K562 (cell line): Measurements from ENCODE around the gene GNL3. TPM values are rescaled to one million over a fixed set of nuclear protein-coding genes. Genes with fewer than 3 reads are reported as not detected.

Source experiments
- ATAC-seq: fragments of 200-7000 bp; cut with Tn5 transposase; 3 replicates; pipeline ENCODE4 v1.9.1; 2020; ENCODE audit warnings: moderate library complexity
- BruUV-seq: library from RNA; stranded (reverse); fragments of 400-500 nt; replicated peaks from 2 replicates; lab custom pipeline; 2021; lab: Mats Ljungman, UMichigan
- CTCF ChIA-PET: fragments of 300-600 bp; formaldehyde crosslinking; extraction: SDS; loops from one replicate; lab custom pipeline; 2021; ENCODE audit warnings: low intra/inter-chr PET ratio; lab: Yijun Ruan, JAX
- POLR2A ChIA-PET: fragments of 300-600, 350-650 bp; sonication (Branson Sonifier 250); formaldehyde crosslinking; extraction: SDS; loops from one replicate; lab custom pipeline; 2021; ENCODE audit warnings: antibody characterized with exemption, inconsistent platforms; lab: Yijun Ruan, JAX
- DNase-seq, 4 experiments: peaks; one replicate each; pipeline versions ENCODE4 v3.0.0 to v3.0.0-alpha.2; 2011 to 2018; ENCODE audit warnings: low spot score in 3 of 4, mixed read lengths in 3 of 4; ENCODE audit errors: extremely low read depth in 1 of 4
- FAIRE-seq: peaks from 2 replicates; lab custom pipeline; 2011; peaks lifted over from hg19 to GRCh38; lab: Jason Lieb, UNC
- H2AFZ ChIP-seq: 2 replicates; pipeline ENCODE4 v1.6.0; 2011; ENCODE audit warnings: low read depth, low read length, control low read depth, inconsistent platforms
- H3K27ac ChIP-seq: fragments of 200-600 bp; 3 replicates; pipeline ENCODE4 v1.8.0; 2011; ENCODE audit warnings: low read depth, mild to moderate bottlenecking, control low read depth, inconsistent platforms, low read length, moderate library complexity, mixed read lengths; ENCODE audit errors: extremely low read depth
- H3K27me3 ChIP-seq, 2 experiments: fragments of 300-600 bp in 1 of 2; 2 replicates in 1 of 2; 3 replicates in 1 of 2; pipeline versions ENCODE4 v1.6.0 to v1.8.0; 2011; ENCODE audit warnings: inconsistent platforms in 2 of 2, low read length in 2 of 2, mild to moderate bottlenecking in 1 of 2, mixed read lengths in 1 of 2, moderate library complexity in 1 of 2; ENCODE audit not compliant: control insufficient read depth in 2 of 2, insufficient read depth in 2 of 2
- H3K36me3 ChIP-seq: fragments of 300-600 bp; 3 replicates; pipeline ENCODE4 v1.8.0; 2011; ENCODE audit warnings: mild to moderate bottlenecking, low read length, inconsistent platforms; ENCODE audit not compliant: control insufficient read depth, insufficient read depth
- H3K4me1 ChIP-seq, 2 experiments: fragments of 200-600 bp in 1 of 2; replicated peaks in 1 of 2; 2 replicates in 1 of 2; 3 replicates in 1 of 2; pipeline versions ENCODE4 v1.5.1 to v1.8.0; 2011; ENCODE audit warnings: inconsistent platforms in 2 of 2, low read length in 2 of 2, mild to moderate bottlenecking in 1 of 2, mixed read lengths in 1 of 2, moderate library complexity in 1 of 2; ENCODE audit not compliant: control insufficient read depth in 2 of 2, insufficient read depth in 2 of 2
- H3K4me2 ChIP-seq: 2 replicates; pipeline ENCODE4 v1.6.1; 2011; ENCODE audit warnings: low read length, control low read depth, inconsistent platforms, mixed read lengths; ENCODE audit not compliant: insufficient read depth
- H3K4me3 ChIP-seq: fragments of 200-600 bp; sonication (generic), shearing (Covaris generic); 2 replicates; pipeline ENCODE4 v1.5.1; 2016; ENCODE audit warnings: control low read depth, inconsistent platforms
- H3K79me2 ChIP-seq: fragments of 200-600 bp; 3 replicates; pipeline ENCODE4 v1.8.0; 2011; ENCODE audit warnings: low read length, inconsistent platforms; ENCODE audit not compliant: control insufficient read depth, insufficient read depth
- H3K9ac ChIP-seq, 2 experiments: 2 replicates each; pipeline versions ENCODE4 v1.6.0 to v1.6.1; 2011; ENCODE audit warnings: low read depth in 2 of 2, low read length in 2 of 2, control low read depth in 1 of 2, inconsistent platforms in 1 of 2, mild to moderate bottlenecking in 1 of 2, mixed read lengths in 1 of 2; ENCODE audit not compliant: insufficient read depth in 1 of 2
- H3K9me1 ChIP-seq: one replicate; pipeline ENCODE4 v1.6.0; 2011; ENCODE audit warnings: inconsistent platforms, mild to moderate bottlenecking, low read length, moderate library complexity; ENCODE audit not compliant: control insufficient read depth, insufficient read depth
- H3K9me3 ChIP-seq: replicated peaks from 2 replicates; pipeline ENCODE4 v1.5.1; 2011; ENCODE audit warnings: low read depth, low read length, inconsistent platforms; ENCODE audit not compliant: control insufficient read depth, insufficient read depth
- H4K20me1 ChIP-seq: replicated peaks from 2 replicates; pipeline ENCODE4 v1.6.1; 2011; ENCODE audit warnings: low read length, inconsistent platforms, mixed read lengths; ENCODE audit not compliant: control insufficient read depth, insufficient read depth
- BMI1 ChIP-seq: fragments of 150-350 bp; IDR thresholded peaks from 2 replicates; pipeline ENCODE4 v1.6.1; 2014; ENCODE audit warnings: low read length
- CHAMP1 ChIP-seq: fragments of 450-650 bp; IDR thresholded peaks from 2 replicates; pipeline ENCODE4 v1.6.1; 2016; ENCODE audit warnings: mild to moderate bottlenecking
- ILF3 ChIP-seq: fragments of 450-650 bp; IDR thresholded peaks from 2 replicates; pipeline ENCODE4 v1.6.1; 2018; ENCODE audit warnings: antibody characterized with exemption, mild to moderate bottlenecking, moderate library complexity, borderline replicate concordance
- TEAD4 ChIP-seq, 2 experiments: sonication (generic) in 1 of 2; formaldehyde crosslinking in 1 of 2; IDR thresholded peaks; 2 replicates each; pipeline versions ENCODE4 v1.6.1 to v1.8.0; 2012 to 2022; ENCODE audit warnings: borderline replicate concordance in 1 of 2, inconsistent platforms in 1 of 2, low read length in 1 of 2, mild to moderate bottlenecking in 1 of 2, missing genetic modification reagents in 1 of 2
- ZNF165 ChIP-seq: fragments of 250-450 bp; sonication (Bioruptor Pico); IDR thresholded peaks from 2 replicates; pipeline ENCODE4 v1.4.0; 2020; ENCODE audit warnings: borderline replicate concordance
- ZNF551 ChIP-seq: fragments of 250-450 bp; sonication (Bioruptor Pico); IDR thresholded peaks from 2 replicates; pipeline ENCODE4 v1.5.0; 2021; ENCODE audit warnings: mild to moderate bottlenecking, moderate library complexity
- WGBS: fragments of 100-300 bp; shearing (Covaris generic); methylation state at CpG from one replicate; pipeline ENCODE4 v1.1.6; 2016; ENCODE audit warnings: low coverage, mixed read lengths; ENCODE audit not compliant: insufficient coverage; ENCODE audit errors: missing lambda C conversion rate; 5-methylcytosine and 5-hydroxymethylcytosine counted together
- in situ Hi-C: fragments of 300-500 bp; cut with MboI; formaldehyde crosslinking; loops from 4 replicates; pipeline ENCODE4 v1.15.0; 2018; ENCODE audit warnings: inconsistent platforms, mixed read lengths
- intact Hi-C: fragments of 100-400 bp; cut with micrococcal nuclease; formaldehyde crosslinking; loops from 2 replicates; pipeline ENCODE4 v1.14.2; 2022
- polyA plus RNA-seq, 8 experiments: library from polyadenylated mRNA; depleted of rRNA in 4 of 8; stranded (reverse) in 5 of 8; unstranded in 3 of 8; fragments of >200 nt; fragmentation: Nextera tagmentation in 2 of 8; fragmentation: Illumina TruSeq in 1 of 8; extraction: Ambion mirVana in 2 of 8; extraction: Trizol in 1 of 8; gene quantifications; 2 replicates each; pipeline versions ENCODE4 v1.2.1 to v1.2.3, GENCODE V29; 2011 to 2014; ENCODE audit warnings: inconsistent platforms in 1 of 8, missing spikeins in 1 of 8
- total RNA-seq, 7 experiments: library from RNA; depleted of rRNA in 6 of 7; stranded (reverse); fragments of >200 nt in 6 of 7; fragmentation: Illumina TruSeq in 2 of 7; extraction: Trizol in 2 of 7; gene quantifications; 2 replicates each; pipeline versions ENCODE4 v1.2.1 to v1.2.3, GENCODE V29; 2011 to 2021; ENCODE audit warnings: low replicate concordance in 1 of 7

GNL3 gene
- total and polyA plus RNA-seq, 9 of the 15 experiments (the other 6 are each of a cell fraction or from before 2014, with no cell fraction given): 132 to 313 (median 220) TPM

- DNase-seq (no peak), ATAC-seq (no peak), FAIRE-seq (no peak)
- Histone ChIP-seq H3K27me3 (no peaks in the 10 kb centered on the region), H3K27ac (no peak overlapping the region), H3K79me2 (no peaks in the 10 kb centered on the region), H3K4me2 (no peak overlapping the region), H2AFZ (no peak overlapping the region), H3K9ac (no peak overlapping the region), H3K36me3 (peaks cover 59% of the 10 kb centered on the region), H3K9me3 (no peaks in the 10 kb centered on the region), H3K9me1 (no peaks in the 10 kb centered on the region), H3K4me1 (no peaks in the 10 kb centered on the region), H3K4me3 (no peak overlapping the region), H4K20me1 (no peaks in the 10 kb centered on the region)
- ChIA-PET POLR2A (interaction anchor here (0.7 kb wide), 1 partner anchor 11 kb away, joined by 3 read pairs; no protein-coding TSS in a partner anchor), CTCF (no interaction called here)
- 81% methylated on average over 3 of the region's 3 CpGs for WGBS
- no TSS peak for BruUV-seq
- in situ Hi-C loops (no loop called here), intact Hi-C loops (no loop called here)
- no peak for TF ChIP-seq CHAMP1
- no peak for TF ChIP-seq ILF3
- TF ChIP-seq, all 486 proteins: peak for 0
Measured at GRCh38 chr3:52660046-52660445, 25.8 kb upstream of the GNL3 start.

- WGBS: 77% methylated on average over 3 of the region's 3 CpGs
- no peak overlapping the region for H2AFZ ChIP-seq
Measured at GRCh38 chr3:52663098-52663497, 22.7 kb upstream of the GNL3 start.

More at GRCh38 chr3:52663098-52663497, 22.7 kb upstream of the GNL3 start:
- no peak for ATAC-seq
- H3K4me3 ChIP-seq: no peak overlapping the region
- intact Hi-C loops: no loop called here
- H3K9me3 ChIP-seq: no peaks in the 10 kb centered on the region
- no peak for TF ChIP-seq ZNF551 (CRISPR knock-in tag)
- no peak for TF ChIP-seq ZNF165 (CRISPR knock-in tag)
- TF ChIP-seq BMI1: no peak
- TF ChIP-seq TEAD4 (IDR thresholded peaks at IDR 0.05; ENCODE audit: low read length): no peak
- no peak for TF ChIP-seq TEAD4 (CRISPR knock-in tag; IDR thresholded peaks at IDR 0.05; ENCODE audit: borderline replicate concordance)
- TF ChIP-seq, all 486 proteins: peak for 0
- H3K27ac ChIP-seq: no peak overlapping the region
- H3K27me3 ChIP-seq: no peaks in the 10 kb centered on the region
- H3K4me2 ChIP-seq: no peak overlapping the region
- in situ Hi-C loops: no loop called here
- H4K20me1 ChIP-seq: no peaks in the 10 kb centered on the region
- DNase-seq: no peak
- POLR2A ChIA-PET: no interaction called here
- FAIRE-seq: no peak
- CTCF ChIA-PET: no interaction called here
- no peak overlapping the region for H3K9ac ChIP-seq
- no peaks in the 10 kb centered on the region for H3K9me1 ChIP-seq
- peaks cover 42% of the 10 kb centered on the region for H3K36me3 ChIP-seq
- no peaks in the 10 kb centered on the region for H3K4me1 ChIP-seq
- no peaks in the 10 kb centered on the region for H3K79me2 ChIP-seq
- BruUV-seq: no TSS peak
